NB4 (cell line): Measurements from ENCODE around the gene TMEM165.

ENCODE experiments used
- CTCF ChIP-seq: IDR thresholded peaks from one replicate; pipeline ENCODE4 v1.5.1; 2012; ENCODE audit warnings: low read depth, low read length
- POLR2A ChIP-seq: IDR thresholded peaks from 2 replicates; pipeline ENCODE4 v1.6.1; 2011; ENCODE audit warnings: mild to moderate bottlenecking; ENCODE audit not compliant: insufficient read length; ENCODE audit errors: extremely low read depth

GRCh38 chr4:55355555-55355954, 40.2 kb upstream of the TMEM165 start:
- no peak for TF ChIP-seq CTCF
- TF ChIP-seq POLR2A, result no peak
